HepG2 (cell line): ENCODE results near the gene CDK3. TPM values are rescaled to one million over a fixed set of nuclear protein-coding genes. Genes with fewer than 3 reads are reported as not detected.

Experiments
- AGO2 ChIP-seq: fragments of 200-400 bp; formaldehyde crosslinking; optimal IDR thresholded peaks from 2 replicates; pipeline ENCODE3; 2017; ENCODE audit warnings: mild to moderate bottlenecking, low read depth, low read length, moderate library complexity
- BATF2 ChIP-seq: sonication (generic); formaldehyde crosslinking; IDR thresholded peaks from 2 replicates; pipeline ENCODE4 v1.8.0; 2022; ENCODE audit warnings: mild to moderate bottlenecking, missing genetic modification reagents, moderate library complexity
- CREBL2 ChIP-seq: sonication (generic); formaldehyde crosslinking; IDR thresholded peaks from 2 replicates; pipeline ENCODE4 v1.8.1; 2023; ENCODE audit warnings: missing genetic modification reagents, mild to moderate bottlenecking, borderline replicate concordance
- DMTF1 ChIP-seq: sonication (generic); formaldehyde crosslinking; IDR thresholded peaks from 2 replicates; pipeline ENCODE4 v1.4.0; 2020; ENCODE audit warnings: mild to moderate bottlenecking, missing genetic modification reagents
- FOXK2 ChIP-seq: fragments of 450-650 bp; IDR thresholded peaks from 2 replicates; pipeline ENCODE4 v1.6.1; 2016
- FOXM1 ChIP-seq: sonication (generic); formaldehyde crosslinking; IDR thresholded peaks from 2 replicates; pipeline ENCODE4 v1.5.0; 2020; ENCODE audit warnings: missing genetic modification reagents
- HNRNPK ChIP-seq: fragments of 200-400 bp; formaldehyde crosslinking; IDR thresholded peaks from 2 replicates; pipeline ENCODE4 v1.6.1; 2018; ENCODE audit warnings: low read length, low read depth, moderate library complexity, mild to moderate bottlenecking; ENCODE audit not compliant: poor library complexity, severe bottlenecking
- ISX ChIP-seq: sonication (generic); formaldehyde crosslinking; conservative IDR thresholded peaks from 2 replicates; pipeline ENCODE4 v1.5.0; 2020; ENCODE audit warnings: missing genetic modification reagents
- MLXIP ChIP-seq: sonication (generic); formaldehyde crosslinking; IDR thresholded peaks from 2 replicates; pipeline ENCODE4 v1.9.0; 2021; ENCODE audit warnings: missing genetic modification reagents, borderline replicate concordance
- RFX3 ChIP-seq: IDR thresholded peaks from 2 replicates; pipeline ENCODE4 v1.6.1; 2016; ENCODE audit warnings: missing biosample characterization, missing genetic modification reagents
- SMARCC2 ChIP-seq: fragments of 450-650 bp; IDR thresholded peaks from 2 replicates; pipeline ENCODE4 v1.6.1; 2017; ENCODE audit warnings: antibody characterized with exemption, mild to moderate bottlenecking
- TAF15 ChIP-seq: fragments of 200-400 bp; formaldehyde crosslinking; IDR thresholded peaks from one replicate; pipeline ENCODE4 v1.6.1; 2018; ENCODE audit warnings: mild to moderate bottlenecking, low read depth, low read length; ENCODE audit not compliant: poor library complexity, severe bottlenecking
- TEF ChIP-seq: sonication (generic); formaldehyde crosslinking; IDR thresholded peaks from 2 replicates; pipeline ENCODE4 v1.5.0; 2020; ENCODE audit warnings: missing genetic modification reagents
- TMF1 ChIP-seq: sonication (generic); formaldehyde crosslinking; IDR thresholded peaks from 2 replicates; pipeline ENCODE4 v1.8.1; 2022; ENCODE audit warnings: low read depth, missing genetic modification reagents
- ZNF10 ChIP-seq: sonication (generic); formaldehyde crosslinking; IDR thresholded peaks from 2 replicates; pipeline ENCODE4 v1.4.0; 2020; ENCODE audit warnings: mild to moderate bottlenecking, low read depth, missing genetic modification reagents, borderline replicate concordance
- ZNF329 ChIP-seq: sonication (generic); formaldehyde crosslinking; IDR thresholded peaks from 2 replicates; pipeline ENCODE4 v1.9.0; 2021; ENCODE audit warnings: low read depth, mild to moderate bottlenecking, missing genetic modification reagents
- ZNF343 ChIP-seq: sonication (generic); formaldehyde crosslinking; IDR thresholded peaks from 2 replicates; pipeline ENCODE4 v1.4.0; 2020; ENCODE audit warnings: mild to moderate bottlenecking, missing genetic modification reagents
- ZNF547 ChIP-seq: sonication (generic); formaldehyde crosslinking; IDR thresholded peaks from 2 replicates; pipeline ENCODE4 v1.5.1; 2020; ENCODE audit warnings: mild to moderate bottlenecking, missing genetic modification reagents
- ZNF570 ChIP-seq: sonication (generic); formaldehyde crosslinking; IDR thresholded peaks from 2 replicates; pipeline ENCODE4 v1.4.0; 2020; ENCODE audit warnings: mild to moderate bottlenecking, missing genetic modification reagents, borderline replicate concordance
- ZNF83 ChIP-seq: sonication (generic); formaldehyde crosslinking; IDR thresholded peaks from 2 replicates; pipeline ENCODE4 v1.4.0; 2020; ENCODE audit warnings: missing genetic modification reagents, mild to moderate bottlenecking, borderline replicate concordance
- ZNF841 ChIP-seq: sonication (generic); formaldehyde crosslinking; IDR thresholded peaks from 2 replicates; pipeline ENCODE4 v1.8.1; 2023; ENCODE audit warnings: missing genetic modification reagents, borderline replicate concordance
- ZNF883 ChIP-seq: sonication (generic); formaldehyde crosslinking; IDR thresholded peaks from 2 replicates; pipeline ENCODE4 v1.5.1; 2020; ENCODE audit warnings: mild to moderate bottlenecking, missing genetic modification reagents; ENCODE audit errors: not compliant biosample characterization
- polyA plus RNA-seq, 8 experiments: library from polyadenylated mRNA; depleted of rRNA in 3 of 8; stranded (reverse) in 7 of 8; unstranded in 1 of 8; fragments of >200 nt; fragmentation: Illumina TruSeq in 4 of 8; extraction: Trizol in 4 of 8; gene quantifications; 2 replicates each; pipeline versions ENCODE4 v1.2.1 to v1.2.3, GENCODE V29; 2011 to 2016; ENCODE audit warnings: low read depth in 4 of 8, missing spikeins in 1 of 8, mixed read lengths in 1 of 8; ENCODE audit not compliant: insufficient read depth in 1 of 8
- total RNA-seq, 5 experiments: library from RNA; depleted of rRNA; stranded (reverse); fragments of >200 nt; fragmentation: Illumina TruSeq; extraction: Trizol; gene quantifications; 2 replicates each; pipeline ENCODE4 v1.2.3, GENCODE V29; 2016; ENCODE audit warnings: low read depth in 1 of 5

The CDK3 gene
- total and polyA plus RNA-seq, 2 of the 13 experiments (the other 11 are each of a cell fraction or from before 2014, with no cell fraction given), result 5.8 to 11.4 TPM

GRCh38 chr17:76027159-76027839 is 26.6 kb downstream of the CDK3 start, which contains the start of gene EVPL (continued):
- TF ChIP-seq DMTF1 (no peak), ZNF841 (CRISPR knock-in tag) (no peak), ZNF547 (peak; percentile 31), ZNF83 (no peak), CREBL2 (CRISPR knock-in tag) (no peak), TAF15 (no peak), ZNF343 (CRISPR knock-in tag) (no peak), TMF1 (no peak), FOXM1 (CRISPR knock-in tag) (no peak), ZNF570 (no peak; the same call in 1 of the 2 replicates), SMARCC2 (no peak), ZNF883 (no peak), BATF2 (CRISPR knock-in tag) (no peak), AGO2 (no peak), ZNF329 (CRISPR knock-in tag) (0 out of 2 replicates have a peak, but pooled peaks have one; percentile 16), FOXK2 (no peak), MLXIP (CRISPR knock-in tag) (no peak), RFX3 (CRISPR knock-in tag) (no peak), HNRNPK (no peak), ISX (CRISPR knock-in tag) (no peak), ZNF10 (CRISPR knock-in tag) (no peak), TEF (no peak)
